K562 (cell line): ENCODE data around the gene KCNN3. TPM values are rescaled to one million over a fixed set of nuclear protein-coding genes. Genes with fewer than 3 reads are reported as not detected.

ENCODE experiments used
- ATAC-seq: fragments of 200-7000 bp; cut with Tn5 transposase; 3 replicates; pipeline ENCODE4 v1.9.1; 2020; ENCODE audit warnings: moderate library complexity
- BruUV-seq: library from RNA; stranded (reverse); fragments of 400-500 nt; replicated peaks from 2 replicates; lab custom pipeline; 2021; lab: Mats Ljungman, UMichigan
- CTCF ChIA-PET: fragments of 300-600 bp; formaldehyde crosslinking; extraction: SDS; loops from one replicate; lab custom pipeline; 2021; ENCODE audit warnings: low intra/inter-chr PET ratio; lab: Yijun Ruan, JAX
- POLR2A ChIA-PET: fragments of 300-600, 350-650 bp; sonication (Branson Sonifier 250); formaldehyde crosslinking; extraction: SDS; loops from one replicate; lab custom pipeline; 2021; ENCODE audit warnings: antibody characterized with exemption, inconsistent platforms; lab: Yijun Ruan, JAX
- DNase-seq, 4 experiments: peaks; one replicate each; pipeline versions ENCODE4 v3.0.0 to v3.0.0-alpha.2; 2011 to 2018; ENCODE audit warnings: low spot score in 3 of 4, mixed read lengths in 3 of 4; ENCODE audit errors: extremely low read depth in 1 of 4
- FAIRE-seq: peaks from 2 replicates; lab custom pipeline; 2011; peaks lifted over from hg19 to GRCh38; lab: Jason Lieb, UNC
- H2AFZ ChIP-seq: 2 replicates; pipeline ENCODE4 v1.6.0; 2011; ENCODE audit warnings: low read depth, low read length, control low read depth, inconsistent platforms
- H3K27ac ChIP-seq: fragments of 200-600 bp; 3 replicates; pipeline ENCODE4 v1.8.0; 2011; ENCODE audit warnings: low read depth, mild to moderate bottlenecking, control low read depth, inconsistent platforms, low read length, moderate library complexity, mixed read lengths; ENCODE audit errors: extremely low read depth
- H3K27me3 ChIP-seq, 2 experiments: fragments of 300-600 bp in 1 of 2; 2 replicates in 1 of 2; 3 replicates in 1 of 2; pipeline versions ENCODE4 v1.6.0 to v1.8.0; 2011; ENCODE audit warnings: inconsistent platforms in 2 of 2, low read length in 2 of 2, mild to moderate bottlenecking in 1 of 2, mixed read lengths in 1 of 2, moderate library complexity in 1 of 2; ENCODE audit not compliant: control insufficient read depth in 2 of 2, insufficient read depth in 2 of 2
- H3K36me3 ChIP-seq: fragments of 300-600 bp; 3 replicates; pipeline ENCODE4 v1.8.0; 2011; ENCODE audit warnings: mild to moderate bottlenecking, low read length, inconsistent platforms; ENCODE audit not compliant: control insufficient read depth, insufficient read depth
- H3K4me1 ChIP-seq, 2 experiments: fragments of 200-600 bp in 1 of 2; replicated peaks in 1 of 2; 2 replicates in 1 of 2; 3 replicates in 1 of 2; pipeline versions ENCODE4 v1.5.1 to v1.8.0; 2011; ENCODE audit warnings: inconsistent platforms in 2 of 2, low read length in 2 of 2, mild to moderate bottlenecking in 1 of 2, mixed read lengths in 1 of 2, moderate library complexity in 1 of 2; ENCODE audit not compliant: control insufficient read depth in 2 of 2, insufficient read depth in 2 of 2
- H3K4me2 ChIP-seq: 2 replicates; pipeline ENCODE4 v1.6.1; 2011; ENCODE audit warnings: low read length, control low read depth, inconsistent platforms, mixed read lengths; ENCODE audit not compliant: insufficient read depth
- H3K4me3 ChIP-seq: fragments of 200-600 bp; sonication (generic), shearing (Covaris generic); 2 replicates; pipeline ENCODE4 v1.5.1; 2016; ENCODE audit warnings: control low read depth, inconsistent platforms
- H3K79me2 ChIP-seq: fragments of 200-600 bp; 3 replicates; pipeline ENCODE4 v1.8.0; 2011; ENCODE audit warnings: low read length, inconsistent platforms; ENCODE audit not compliant: control insufficient read depth, insufficient read depth
- H3K9ac ChIP-seq, 2 experiments: 2 replicates each; pipeline versions ENCODE4 v1.6.0 to v1.6.1; 2011; ENCODE audit warnings: low read depth in 2 of 2, low read length in 2 of 2, control low read depth in 1 of 2, inconsistent platforms in 1 of 2, mild to moderate bottlenecking in 1 of 2, mixed read lengths in 1 of 2; ENCODE audit not compliant: insufficient read depth in 1 of 2
- H3K9me1 ChIP-seq: one replicate; pipeline ENCODE4 v1.6.0; 2011; ENCODE audit warnings: inconsistent platforms, mild to moderate bottlenecking, low read length, moderate library complexity; ENCODE audit not compliant: control insufficient read depth, insufficient read depth
- H3K9me3 ChIP-seq: replicated peaks from 2 replicates; pipeline ENCODE4 v1.5.1; 2011; ENCODE audit warnings: low read depth, low read length, inconsistent platforms; ENCODE audit not compliant: control insufficient read depth, insufficient read depth
- H4K20me1 ChIP-seq: replicated peaks from 2 replicates; pipeline ENCODE4 v1.6.1; 2011; ENCODE audit warnings: low read length, inconsistent platforms, mixed read lengths; ENCODE audit not compliant: control insufficient read depth, insufficient read depth
- CTCFL ChIP-seq: IDR thresholded peaks from 2 replicates; pipeline ENCODE4 v1.6.1; 2011; ENCODE audit warnings: borderline replicate concordance, low read depth, mild to moderate bottlenecking, moderate library complexity, low read length; ENCODE audit not compliant: insufficient read depth, poor library complexity, severe bottlenecking
- EP300 ChIP-seq: IDR thresholded peaks from 2 replicates; pipeline ENCODE4 v1.6.1; 2012; ENCODE audit warnings: low read length, improper control_type of control experiment
- GMEB1 ChIP-seq: fragments of 250-450 bp; sonication (Bioruptor Pico); IDR thresholded peaks from 2 replicates; pipeline ENCODE4 v1.4.0; 2020; ENCODE audit warnings: mild to moderate bottlenecking
- HDAC1 ChIP-seq, 2 experiments: fragments of 450-650 bp; IDR thresholded peaks; 2 replicates each; pipeline ENCODE4 v1.6.1; 2016 to 2017; ENCODE audit warnings: inconsistent platforms in 1 of 2, mild to moderate bottlenecking in 1 of 2, moderate library complexity in 1 of 2
- HMGN3 ChIP-seq: IDR thresholded peaks from 2 replicates; pipeline ENCODE4 v1.6.1; 2011; ENCODE audit warnings: borderline replicate concordance, low read depth, mild to moderate bottlenecking, mixed read lengths, low read length; ENCODE audit not compliant: insufficient read length; ENCODE audit errors: extremely low read depth
- MCM2 ChIP-seq: fragments of 450-650 bp; IDR thresholded peaks from 2 replicates; pipeline ENCODE4 v1.6.1; 2017; ENCODE audit warnings: low read depth, mild to moderate bottlenecking
- MNT ChIP-seq, 2 experiments: fragments of 450-650 bp; conservative IDR thresholded peaks; 2 replicates each; pipeline ENCODE4 v1.6.1; 2017; ENCODE audit warnings: mild to moderate bottlenecking in 2 of 2, moderate library complexity in 2 of 2
- NR1H2 ChIP-seq: sonication (generic); formaldehyde crosslinking; IDR thresholded peaks from 2 replicates; pipeline ENCODE4 v1.4.0; 2020; ENCODE audit warnings: mild to moderate bottlenecking, missing genetic modification reagents
- SMC3 ChIP-seq: conservative IDR thresholded peaks from 2 replicates; pipeline ENCODE4 v1.6.1; 2011; ENCODE audit warnings: low read depth, low read length, improper control_type of control experiment; ENCODE audit not compliant: insufficient read depth
- ZBED1 ChIP-seq: IDR thresholded peaks from 2 replicates; pipeline ENCODE4 v1.6.1; 2014
- ZC3H11A ChIP-seq: IDR thresholded peaks from 2 replicates; pipeline ENCODE4 v1.6.1; 2012; ENCODE audit warnings: low read depth, low read length, improper control_type of control experiment
- ZFPM2 ChIP-seq: fragments of 250-450 bp; sonication (Bioruptor Pico); IDR thresholded peaks from 2 replicates; pipeline ENCODE4 v1.5.1; 2022; ENCODE audit warnings: mild to moderate bottlenecking
- WGBS: fragments of 100-300 bp; shearing (Covaris generic); methylation state at CpG from one replicate; pipeline ENCODE4 v1.1.6; 2016; ENCODE audit warnings: low coverage, mixed read lengths; ENCODE audit not compliant: insufficient coverage; ENCODE audit errors: missing lambda C conversion rate; 5-methylcytosine and 5-hydroxymethylcytosine counted together
- in situ Hi-C: fragments of 300-500 bp; cut with MboI; formaldehyde crosslinking; loops from 4 replicates; pipeline ENCODE4 v1.15.0; 2018; ENCODE audit warnings: inconsistent platforms, mixed read lengths
- intact Hi-C: fragments of 100-400 bp; cut with micrococcal nuclease; formaldehyde crosslinking; loops from 2 replicates; pipeline ENCODE4 v1.14.2; 2022
- polyA plus RNA-seq, 8 experiments: library from polyadenylated mRNA; depleted of rRNA in 4 of 8; stranded (reverse) in 5 of 8; unstranded in 3 of 8; fragments of >200 nt; fragmentation: Nextera tagmentation in 2 of 8; fragmentation: Illumina TruSeq in 1 of 8; extraction: Ambion mirVana in 2 of 8; extraction: Trizol in 1 of 8; gene quantifications; 2 replicates each; pipeline versions ENCODE4 v1.2.1 to v1.2.3, GENCODE V29; 2011 to 2014; ENCODE audit warnings: inconsistent platforms in 1 of 8, missing spikeins in 1 of 8
- total RNA-seq, 7 experiments: library from RNA; depleted of rRNA in 6 of 7; stranded (reverse); fragments of >200 nt in 6 of 7; fragmentation: Illumina TruSeq in 2 of 7; extraction: Trizol in 2 of 7; gene quantifications; 2 replicates each; pipeline versions ENCODE4 v1.2.1 to v1.2.3, GENCODE V29; 2011 to 2021; ENCODE audit warnings: low replicate concordance in 1 of 7
- TF ChIP-seq, protein P1 (sequence below): sonication (generic); IDR thresholded peaks from 2 replicates; pipeline ENCODE4 v1.6.1; 2016

The KCNN3 gene
- total and polyA plus RNA-seq, 9 of the 15 experiments (the other 6 are each of a cell fraction or from before 2014, with no cell fraction given) = 0.02 to 0.03 TPM; not detected in 7

DNA sequence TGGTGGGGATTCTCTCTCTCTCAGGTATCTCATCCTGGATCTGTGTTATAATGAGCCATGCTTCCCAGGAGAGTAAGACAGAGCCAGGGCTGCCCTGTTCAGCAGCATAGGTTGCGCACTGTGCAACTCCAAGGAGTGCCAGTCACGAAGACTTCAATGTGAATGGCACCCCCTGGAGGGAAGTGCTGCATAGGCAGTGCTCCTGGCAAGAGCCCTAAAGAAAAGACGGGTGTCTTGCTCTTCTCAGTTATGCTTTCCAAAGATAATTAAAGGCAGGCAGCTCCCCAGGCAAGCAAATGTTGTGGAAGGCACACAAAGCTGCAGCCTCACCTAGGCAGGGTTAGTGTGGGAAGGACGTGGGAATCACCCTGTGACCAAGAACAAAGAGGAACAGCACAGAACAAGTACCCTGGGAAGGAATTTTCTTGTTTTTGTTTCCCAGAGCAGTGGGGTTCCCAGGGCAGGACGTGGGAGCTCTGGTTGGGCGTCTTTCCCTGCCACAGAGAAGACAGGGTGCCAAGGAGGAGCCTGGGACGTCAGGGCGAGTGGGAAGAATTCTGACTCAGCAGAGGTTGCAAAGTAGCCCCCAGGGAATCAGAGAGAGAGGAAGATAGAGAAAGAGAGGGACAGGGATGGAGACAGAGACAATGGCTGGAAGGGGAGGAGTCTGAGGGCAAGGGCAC, 120.9 kb downstream of the KCNN3 start (continued):
- 0 out of 2 replicates have a peak, but pooled peaks have one; percentile 4 for TF ChIP-seq SMC3
- TF ChIP-seq, all 486 proteins: peak for 5

DNA sequence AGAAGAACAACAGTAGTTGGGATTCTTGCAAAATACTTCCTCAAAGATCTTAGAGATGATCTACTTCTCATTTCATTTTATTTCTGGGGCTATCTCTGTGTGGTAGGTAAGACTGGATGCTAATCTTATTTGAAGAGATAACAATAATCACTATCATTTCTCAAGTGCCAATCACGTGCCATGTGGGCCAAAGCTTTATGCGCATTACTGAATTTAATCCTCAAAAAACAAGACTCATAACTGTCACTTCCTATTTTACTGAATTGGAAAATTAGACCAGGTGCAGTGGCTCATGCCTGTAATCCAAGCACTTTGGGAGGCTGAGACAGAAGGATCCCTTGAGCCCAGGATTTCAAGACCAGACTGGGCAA, 121.7 kb downstream of the KCNN3 start:
- no peak overlapping the region for H3K4me2 ChIP-seq
- no peak for DNase-seq
- no peak for FAIRE-seq
- H3K4me1 ChIP-seq = no peaks in the 10 kb centered on the region
- in situ Hi-C loops = no loop called here
- H3K9me1 ChIP-seq = no peaks in the 10 kb centered on the region
- ChIA-PET CTCF (no interaction called here), POLR2A (interaction anchor here (0.7 to 1.6 kb wide), 2 partner anchors 75 to 329 kb away, joined by 3 read pairs; no protein-coding TSS in a partner anchor)
- 2% methylated on average over 2 of the region's 2 CpGs for WGBS
- H3K27ac ChIP-seq = no peak overlapping the region
- BruUV-seq = no TSS peak
- H3K27me3 ChIP-seq = peaks cover 60 to 92% of the 10 kb centered on the region in 2 experiments
- H3K4me3 ChIP-seq = no peak overlapping the region
- no peak overlapping the region for H3K9ac ChIP-seq
- H4K20me1 ChIP-seq = peaks cover 15% of the 10 kb centered on the region; the same call in 1 of the 2 replicates
- H3K79me2 ChIP-seq = no peaks in the 10 kb centered on the region
- H3K36me3 ChIP-seq = no peaks in the 10 kb centered on the region
- H2AFZ ChIP-seq = no peak overlapping the region
- ATAC-seq = no peak
- H3K9me3 ChIP-seq = no peaks in the 10 kb centered on the region
- intact Hi-C loops = loop anchor here (5.0 kb wide), 1 partner anchor 81 kb away; no protein-coding TSS in a partner anchor
- TF ChIP-seq ZBED1 = no peak
- TF ChIP-seq, protein P1, sequence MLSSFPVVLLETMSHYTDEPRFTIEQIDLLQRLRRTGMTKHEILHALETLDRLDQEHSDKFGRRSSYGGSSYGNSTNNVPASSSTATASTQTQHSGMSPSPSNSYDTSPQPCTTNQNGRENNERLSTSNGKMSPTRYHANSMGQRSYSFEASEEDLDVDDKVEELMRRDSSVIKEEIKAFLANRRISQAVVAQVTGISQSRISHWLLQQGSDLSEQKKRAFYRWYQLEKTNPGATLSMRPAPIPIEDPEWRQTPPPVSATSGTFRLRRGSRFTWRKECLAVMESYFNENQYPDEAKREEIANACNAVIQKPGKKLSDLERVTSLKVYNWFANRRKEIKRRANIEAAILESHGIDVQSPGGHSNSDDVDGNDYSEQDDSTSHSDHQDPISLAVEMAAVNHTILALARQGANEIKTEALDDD = no peak
- TF ChIP-seq HMGN3 = no peak
- no peak for TF ChIP-seq HDAC1 (IDR thresholded peaks at IDR 0.05)
- no peak for TF ChIP-seq MNT (conservative IDR thresholded peaks at IDR 0.05)
- no peak for TF ChIP-seq GMEB1 (CRISPR knock-in tag)
- no peak for TF ChIP-seq EP300
- no peak for TF ChIP-seq ZC3H11A
- TF ChIP-seq NR1H2 (CRISPR knock-in tag) = no peak
- no peak for TF ChIP-seq CTCFL
- no peak for TF ChIP-seq MCM2
- TF ChIP-seq ZFPM2 (CRISPR knock-in tag) = no peak
